HG03457 (cell line): ENCODE data around the gene LARP4B.

Source experiments
- ATAC-seq: cut with Tn5 transposase; IDR thresholded peaks from one replicate; pipeline ENCODE4 v1.9.1; 2021; ENCODE audit warnings: moderate number of reproducible peaks; ENCODE audit not compliant: unreplicated experiment

Gene LARP4B

GRCh38 chr10:870564-871166, 60.8 kb downstream of the LARP4B start:
- no peak for ATAC-seq

GRCh38 chr10:869171-869570, 62.3 kb downstream of the LARP4B start:
- no peak for ATAC-seq

- no peak for ATAC-seq
Measured at GRCh38 chr10:867807-868206, 63.7 kb downstream of the LARP4B start.

- ATAC-seq: no peak
Measured at GRCh38 chr10:866577-866941, 64.9 kb downstream of the LARP4B start.

- no peak for ATAC-seq
Measured at GRCh38 chr10:865924-866576, 65.5 kb downstream of the LARP4B start.

- no peak for ATAC-seq
Measured at GRCh38 chr10:865257-865656, 66.2 kb downstream of the LARP4B start.

- no peak for ATAC-seq
Measured at GRCh38 chr10:860519-860918, 71.0 kb downstream of the LARP4B start.

- no peak for ATAC-seq
Measured at GRCh38 chr10:856416-857157, 74.9 kb downstream of the LARP4B start.

- no peak for ATAC-seq
Measured at GRCh38 chr10:855671-856070, 75.8 kb downstream of the LARP4B start.

GRCh38 chr10:855079-855478, 76.4 kb downstream of the LARP4B start:
- ATAC-seq: no peak

- no peak for ATAC-seq
Measured at GRCh38 chr10:853017-853416, 78.5 kb downstream of the LARP4B start.

GRCh38 chr10:852386-852785, 79.1 kb downstream of the LARP4B start:
- no peak for ATAC-seq

- peak; percentile 75 for ATAC-seq
Measured at GRCh38 chr10:851901-852300, 79.6 kb downstream of the LARP4B start.

GRCh38 chr10:850093-850492, 81.4 kb downstream of the LARP4B start:
- ATAC-seq: no peak

GRCh38 chr10:847868-848267, 83.6 kb downstream of the LARP4B start:
- ATAC-seq: no peak

- ATAC-seq: no peak
Measured at GRCh38 chr10:846126-846685, 85.3 kb downstream of the LARP4B start.

GRCh38 chr10:845526-845925, 86.0 kb downstream of the LARP4B start:
- no peak for ATAC-seq

GRCh38 chr10:844552-844951, 87.0 kb downstream of the LARP4B start:
- no peak for ATAC-seq

GRCh38 chr10:843703-844102, 87.8 kb downstream of the LARP4B start:
- ATAC-seq: no peak

GRCh38 chr10:842795-843194, 88.7 kb downstream of the LARP4B start:
- no peak for ATAC-seq

- no peak for ATAC-seq
Measured at GRCh38 chr10:841535-841934, 90.0 kb downstream of the LARP4B start.
